ENCODE measurements around the gene PTPRN2.

DNA sequence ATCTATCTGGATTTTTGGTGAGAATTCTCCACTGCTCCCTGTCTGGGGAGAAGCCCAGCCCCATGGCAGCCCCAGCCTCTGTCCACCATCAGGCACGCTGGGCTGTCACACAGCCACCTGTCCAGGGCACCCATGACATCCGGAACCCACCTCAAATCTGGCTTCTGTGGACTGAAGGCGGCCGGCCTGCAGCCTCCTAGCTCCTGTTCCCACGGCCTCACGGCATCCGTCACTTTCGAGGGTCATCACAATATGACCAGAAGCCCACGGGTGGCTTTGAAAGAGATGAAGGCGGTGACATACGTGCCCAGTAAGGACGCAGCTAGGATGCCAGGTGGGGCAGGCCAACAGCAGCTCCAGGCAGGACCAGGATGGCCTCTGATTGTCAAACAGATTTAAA, 140.9 kb downstream of the PTPRN2 start:
- TF ChIP-seq CTCF (conservative IDR thresholded peaks at IDR 0.05 in 1 of 2, IDR thresholded peaks at IDR 0.05 in 1 of 2; ENCODE audit: extremely low read depth in 1 of 2, insufficient read depth in 1 of 2, low read depth in 1 of 2, low read length in 2 of 2) = no peak
- no peak for TF ChIP-seq EZH2 (IDR thresholded peaks at IDR 0.05; ENCODE audit: borderline replicate concordance, low read length)

Measured in mammary epithelial cell (primary cell).